Measurements from ENCODE around the gene ALPI. TPM values are rescaled to one million over a fixed set of nuclear protein-coding genes. Genes with fewer than 3 reads are reported as not detected.

The ALPI gene
- total and polyA plus RNA-seq, 9 of the 15 experiments (the other 6 are each of a cell fraction or from before 2014, with no cell fraction given): not detected

DNA sequence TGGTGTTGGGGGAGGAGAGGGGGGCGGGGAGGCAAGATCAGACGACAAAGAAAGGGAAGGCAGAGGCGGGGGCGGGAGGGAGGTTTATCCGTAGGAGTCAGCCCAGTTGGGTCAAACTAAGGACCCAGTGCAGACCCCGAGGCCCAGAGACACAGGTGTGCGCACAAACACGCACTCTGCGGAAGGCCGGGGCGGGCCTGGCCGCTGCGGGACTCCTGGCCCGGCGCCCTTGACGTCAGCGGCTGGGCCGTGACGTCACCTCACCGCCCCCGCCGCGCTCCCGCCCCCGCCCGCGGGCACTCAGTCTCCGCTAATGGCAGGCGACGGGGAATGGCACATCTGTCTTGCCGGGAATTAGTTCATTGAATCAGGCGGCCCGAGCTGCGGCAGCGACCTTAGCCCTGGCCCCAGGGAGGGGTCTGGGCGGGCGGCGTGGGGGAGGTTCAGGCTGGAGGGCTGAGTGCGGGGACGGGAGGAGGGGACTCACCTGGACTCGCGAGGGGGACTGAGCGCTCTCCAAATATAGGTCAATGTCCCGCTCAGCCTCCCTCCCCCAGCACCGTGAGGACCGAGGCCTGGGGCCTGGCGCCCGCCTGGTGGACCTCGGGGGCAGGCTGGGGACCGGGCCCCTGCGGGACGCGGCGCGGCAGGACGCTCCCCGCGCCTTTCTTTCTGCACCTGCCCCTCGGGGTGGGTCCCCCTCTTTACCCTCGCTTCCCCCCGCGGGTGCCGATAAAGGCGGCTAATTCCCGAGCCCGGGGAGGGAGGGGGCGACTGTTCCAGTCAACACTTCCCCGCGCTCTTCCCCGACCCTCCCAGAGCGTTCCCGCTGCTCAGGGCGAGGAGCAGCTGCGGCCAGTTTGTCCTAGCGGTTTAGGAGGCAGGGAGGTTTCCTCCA is 47.2 kb downstream of the ALPI start:
- no peaks in the 10 kb centered on the region for H4K20me1 ChIP-seq (replicated peaks; ENCODE audit: control insufficient read depth, insufficient read depth, low read length)
- H3K27ac ChIP-seq (ENCODE audit: extremely low read depth, low read depth, low read length): no peak overlapping the region
- H3K27me3 ChIP-seq (ENCODE audit: control insufficient read depth in 2 of 2, insufficient read depth in 2 of 2, low read length in 2 of 2): peaks cover 3 to 45% of the 10 kb centered on the region in 2 experiments; a peak in 2 of 5 replicates
- no peak overlapping the region for H3K4me3 ChIP-seq
- DNase-seq (ENCODE audit: extremely low read depth in 1 of 4, low spot score in 3 of 4) (peak; percentile 40 to 73 (median 56)), ATAC-seq (peak; percentile 58), FAIRE-seq (no peak)
- CTCF ChIA-PET (ENCODE audit: low intra/inter-chr PET ratio): no interaction called here
- intact Hi-C loops (cut with micrococcal nuclease) (no loop called here), in situ Hi-C loops (cut with MboI) (no loop called here)
- no peak overlapping the region for H2AFZ ChIP-seq (ENCODE audit: low read depth, low read length)
- peaks cover 0 to 13% of the 10 kb centered on the region in 2 experiments; a peak in 2 of 5 replicates for H3K4me1 ChIP-seq (replicated peaks in 1 of 2; ENCODE audit: control insufficient read depth in 2 of 2, insufficient read depth in 2 of 2, low read length in 2 of 2)
- TF ChIP-seq ATF7 (IDR thresholded peaks at IDR 0.05) (peak; percentile 37; the same call in 1 of the 2 replicates), ZBTB12 (CRISPR knock-in tag; IDR thresholded peaks at IDR 0.05) (peak; percentile 24; the same call in 1 of the 2 replicates), MNT (conservative IDR thresholded peaks at IDR 0.05) (no peak), USF2 (CRISPR knock-in tag; IDR thresholded peaks at IDR 0.05) (no peak), EGR1 (conservative IDR thresholded peaks at IDR 0.05) (peak; percentile 87), ATF1 (CRISPR knock-in tag; IDR thresholded peaks at IDR 0.05) (no peak), ATF1 (tag; IDR thresholded peaks at IDR 0.05) (peak; percentile 89), CREB1 (IDR thresholded peaks at IDR 0.05) (peak; percentile 91), CREB1 (CRISPR knock-in tag; IDR thresholded peaks at IDR 0.05) (peak; percentile 83), PURB (CRISPR knock-in tag; IDR thresholded peaks at IDR 0.05; ENCODE audit: low read depth) (no peak), CREM (IDR thresholded peaks at IDR 0.05; ENCODE audit: low read depth) (peak; percentile 92), SIRT6 (IDR thresholded peaks at IDR 0.05; ENCODE audit: low read depth, low read length) (no peak), VEZF1 (CRISPR knock-in tag; IDR thresholded peaks at IDR 0.05) (peak; percentile 62)
- TF ChIP-seq, protein P1, sequence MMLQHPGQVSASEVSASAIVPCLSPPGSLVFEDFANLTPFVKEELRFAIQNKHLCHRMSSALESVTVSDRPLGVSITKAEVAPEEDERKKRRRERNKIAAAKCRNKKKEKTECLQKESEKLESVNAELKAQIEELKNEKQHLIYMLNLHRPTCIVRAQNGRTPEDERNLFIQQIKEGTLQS (IDR thresholded peaks at IDR 0.05): peak; percentile 71; the same call in 1 of the 2 replicates
- TF ChIP-seq, protein P1 (CRISPR knock-in tag; conservative IDR thresholded peaks at IDR 0.05): no peak
- no peak overlapping the region for H3K4me2 ChIP-seq (ENCODE audit: insufficient read depth, low read length)
- POLR2A ChIA-PET: no interaction called here
- WGBS (ENCODE audit: insufficient coverage, low coverage, missing lambda C conversion rate): 2% methylated on average over 14 of the region's 75 CpGs
- H3K9me1 ChIP-seq (ENCODE audit: control insufficient read depth, insufficient read depth, low read length): no peaks in the 10 kb centered on the region
- H3K36me3 ChIP-seq (ENCODE audit: control insufficient read depth, insufficient read depth, low read length): no peaks in the 10 kb centered on the region
- BruUV-seq (replicated peaks): no TSS peak
- no peak overlapping the region for H3K9ac ChIP-seq (ENCODE audit: insufficient read depth in 1 of 2, low read depth in 2 of 2, low read length in 2 of 2)
- H3K9me3 ChIP-seq (replicated peaks; ENCODE audit: control insufficient read depth, insufficient read depth, low read depth, low read length): no peaks in the 10 kb centered on the region
- H3K79me2 ChIP-seq (ENCODE audit: control insufficient read depth, insufficient read depth, low read length): no peaks in the 10 kb centered on the region

Data from K562 (cell line).